K562 (cell line): Measurements from ENCODE around the gene INO80E. TPM values are rescaled to one million over a fixed set of nuclear protein-coding genes. Genes with fewer than 3 reads are reported as not detected.

ENCODE experiments used
- CCNT2 ChIP-seq: IDR thresholded peaks from 2 replicates; pipeline ENCODE4 v1.6.1; 2011; ENCODE audit warnings: borderline replicate concordance, low read depth, mild to moderate bottlenecking, moderate library complexity, mixed read lengths, low read length; ENCODE audit not compliant: insufficient read length; ENCODE audit errors: extremely low read depth
- EGR1 ChIP-seq: fragments of 450-650 bp; conservative IDR thresholded peaks from 2 replicates; pipeline ENCODE4 v1.6.1; 2017; ENCODE audit warnings: mild to moderate bottlenecking
- ELF1 ChIP-seq: fragments of 200-800 bp; sonication (Bioruptor generic); IDR thresholded peaks from 2 replicates; pipeline ENCODE4 v1.6.1; 2016; ENCODE audit warnings: missing genetic modification characterization, missing compliant biosample characterization
- EP400 ChIP-seq: fragments of 450-650 bp; IDR thresholded peaks from 2 replicates; pipeline ENCODE4 v1.6.1; 2017; ENCODE audit warnings: antibody characterized with exemption, mild to moderate bottlenecking, moderate library complexity
- KAT2B ChIP-seq: IDR thresholded peaks from one replicate; pipeline ENCODE4 v1.6.1; 2012; ENCODE audit warnings: low read depth, mild to moderate bottlenecking, control low read depth, inconsistent platforms, low read length, moderate library complexity
- MYC ChIP-seq, 2 experiments: fragments of 250-450 bp in 1 of 2; sonication (Bioruptor Pico) in 1 of 2; IDR thresholded peaks; 2 replicates each; pipeline versions ENCODE4 v1.5.1 to v1.6.1; 2012 to 2021; ENCODE audit warnings: low read depth in 2 of 2, borderline replicate concordance in 1 of 2, improper control_type of control experiment in 1 of 2, low read length in 1 of 2, mild to moderate bottlenecking in 1 of 2, moderate library complexity in 1 of 2
- NRF1 ChIP-seq, 2 experiments: fragments of 450-650 bp; IDR thresholded peaks in 1 of 2; conservative IDR thresholded peaks in 1 of 2; 2 replicates each; pipeline ENCODE4 v1.6.1; 2014; ENCODE audit warnings: mild to moderate bottlenecking in 2 of 2
- NUFIP1 ChIP-seq: fragments of 450-650 bp; IDR thresholded peaks from 2 replicates; pipeline ENCODE4 v1.6.1; 2018; ENCODE audit not compliant: partially characterized antibody
- PTBP1 ChIP-seq: fragments of 200-400 bp; formaldehyde crosslinking; IDR thresholded peaks from 2 replicates; pipeline ENCODE4 v1.6.1; 2017; ENCODE audit warnings: low read depth, low read length
- XRCC5 ChIP-seq: fragments of 200-400 bp; formaldehyde crosslinking; IDR thresholded peaks from 2 replicates; pipeline ENCODE4 v1.6.1; 2017; ENCODE audit warnings: low read depth, mild to moderate bottlenecking, low read length
- ZBTB8A ChIP-seq: fragments of 450-650 bp; IDR thresholded peaks from 2 replicates; pipeline ENCODE4 v1.6.1; 2018; ENCODE audit warnings: mild to moderate bottlenecking, moderate library complexity; ENCODE audit not compliant: partially characterized antibody
- polyA plus RNA-seq, 8 experiments: library from polyadenylated mRNA; depleted of rRNA in 4 of 8; stranded (reverse) in 5 of 8; unstranded in 3 of 8; fragments of >200 nt; fragmentation: Nextera tagmentation in 2 of 8; fragmentation: Illumina TruSeq in 1 of 8; extraction: Ambion mirVana in 2 of 8; extraction: Trizol in 1 of 8; gene quantifications; 2 replicates each; pipeline versions ENCODE4 v1.2.1 to v1.2.3, GENCODE V29; 2011 to 2014; ENCODE audit warnings: inconsistent platforms in 1 of 8, missing spikeins in 1 of 8
- total RNA-seq, 7 experiments: library from RNA; depleted of rRNA in 6 of 7; stranded (reverse); fragments of >200 nt in 6 of 7; fragmentation: Illumina TruSeq in 2 of 7; extraction: Trizol in 2 of 7; gene quantifications; 2 replicates each; pipeline versions ENCODE4 v1.2.1 to v1.2.3, GENCODE V29; 2011 to 2021; ENCODE audit warnings: low replicate concordance in 1 of 7
- TF ChIP-seq, protein P1 (sequence below): fragments of 250-450 bp; sonication (Bioruptor Pico); IDR thresholded peaks from 2 replicates; pipeline ENCODE4 v1.5.0; 2021
- TF ChIP-seq, protein P2 (sequence below): IDR thresholded peaks from 2 replicates; pipeline ENCODE4 v1.6.1; 2011; ENCODE audit warnings: borderline replicate concordance, low read depth, mild to moderate bottlenecking, moderate library complexity, low read length; ENCODE audit not compliant: insufficient read depth, poor library complexity, severe bottlenecking
- TF ChIP-seq, protein P3 (sequence below): sonication (generic); formaldehyde crosslinking; IDR thresholded peaks from 2 replicates; pipeline ENCODE4 v1.8.1; 2023; ENCODE audit warnings: mild to moderate bottlenecking, missing genetic modification reagents
- TF ChIP-seq, protein P4 (sequence below), 2 experiments: fragments of 450-650 bp in 1 of 2; IDR thresholded peaks; 2 replicates each; pipeline ENCODE4 v1.6.1; 2011 to 2017; ENCODE audit warnings: low read depth in 2 of 2, antibody characterized with exemption in 1 of 2, borderline replicate concordance in 1 of 2, low read length in 1 of 2, mild to moderate bottlenecking in 1 of 2, mixed read lengths in 1 of 2; ENCODE audit not compliant: control insufficient read depth in 1 of 2
- TF ChIP-seq, protein P5 (sequence below): fragments of 250-450 bp; sonication (Bioruptor Pico); IDR thresholded peaks from 2 replicates; pipeline ENCODE4 v1.5.1; 2021; ENCODE audit warnings: mild to moderate bottlenecking

INO80E gene
- total and polyA plus RNA-seq, 9 of the 15 experiments (the other 6 are each of a cell fraction or from before 2014, with no cell fraction given), result 0.31 to 102 (median 49.3) TPM

DNA sequence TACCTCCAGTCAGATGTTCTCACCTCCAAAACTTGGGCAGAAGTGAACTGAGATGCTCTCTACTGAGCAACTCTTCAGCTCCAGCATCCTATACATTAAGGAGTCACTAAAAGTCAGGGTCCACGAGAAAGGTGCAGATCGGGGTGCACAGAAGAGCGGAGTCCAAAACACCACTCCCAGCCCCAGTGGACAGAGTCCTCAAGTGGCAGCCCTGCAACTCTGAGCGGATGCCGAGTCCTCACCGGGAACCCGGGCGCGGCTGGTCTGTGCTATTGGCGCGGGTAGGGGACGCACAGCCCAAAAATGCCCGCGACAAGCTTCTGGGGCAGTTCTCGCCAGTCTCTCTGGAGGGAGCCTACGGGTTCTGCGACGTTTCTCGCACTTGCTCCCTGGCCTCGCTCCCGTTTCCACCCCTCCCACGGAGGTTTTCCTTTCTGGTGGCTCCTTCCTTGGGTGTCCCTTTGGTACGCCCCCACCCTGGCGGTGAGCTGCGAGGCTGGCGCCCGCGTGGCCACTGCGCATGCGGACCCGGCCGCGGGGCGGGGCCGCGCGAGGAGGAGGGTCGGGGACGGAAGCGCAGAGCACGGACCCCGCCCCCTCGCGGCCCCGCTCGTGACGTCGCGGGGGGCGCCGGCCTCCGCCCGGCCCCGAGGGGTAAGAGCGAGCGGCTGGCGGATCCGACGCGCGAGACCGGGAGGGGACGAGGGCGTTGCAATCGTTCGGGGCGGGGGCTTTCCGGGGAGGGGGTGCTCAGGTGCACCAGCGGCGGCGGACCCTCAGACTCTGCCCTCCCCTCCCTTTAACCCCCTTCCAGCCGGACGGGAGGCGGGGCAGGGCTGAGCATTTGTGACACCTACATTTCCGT lies 34.3 kb upstream of the INO80E start, which contains the start of gene TMEM219 (continued):
- TF ChIP-seq, protein P1, sequence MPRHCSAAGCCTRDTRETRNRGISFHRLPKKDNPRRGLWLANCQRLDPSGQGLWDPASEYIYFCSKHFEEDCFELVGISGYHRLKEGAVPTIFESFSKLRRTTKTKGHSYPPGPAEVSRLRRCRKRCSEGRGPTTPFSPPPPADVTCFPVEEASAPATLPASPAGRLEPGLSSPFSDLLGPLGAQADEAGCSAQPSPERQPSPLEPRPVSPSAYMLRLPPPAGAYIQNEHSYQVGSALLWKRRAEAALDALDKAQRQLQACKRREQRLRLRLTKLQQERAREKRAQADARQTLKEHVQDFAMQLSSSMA (CRISPR knock-in tag), result no peak
- TF ChIP-seq, protein P2, sequence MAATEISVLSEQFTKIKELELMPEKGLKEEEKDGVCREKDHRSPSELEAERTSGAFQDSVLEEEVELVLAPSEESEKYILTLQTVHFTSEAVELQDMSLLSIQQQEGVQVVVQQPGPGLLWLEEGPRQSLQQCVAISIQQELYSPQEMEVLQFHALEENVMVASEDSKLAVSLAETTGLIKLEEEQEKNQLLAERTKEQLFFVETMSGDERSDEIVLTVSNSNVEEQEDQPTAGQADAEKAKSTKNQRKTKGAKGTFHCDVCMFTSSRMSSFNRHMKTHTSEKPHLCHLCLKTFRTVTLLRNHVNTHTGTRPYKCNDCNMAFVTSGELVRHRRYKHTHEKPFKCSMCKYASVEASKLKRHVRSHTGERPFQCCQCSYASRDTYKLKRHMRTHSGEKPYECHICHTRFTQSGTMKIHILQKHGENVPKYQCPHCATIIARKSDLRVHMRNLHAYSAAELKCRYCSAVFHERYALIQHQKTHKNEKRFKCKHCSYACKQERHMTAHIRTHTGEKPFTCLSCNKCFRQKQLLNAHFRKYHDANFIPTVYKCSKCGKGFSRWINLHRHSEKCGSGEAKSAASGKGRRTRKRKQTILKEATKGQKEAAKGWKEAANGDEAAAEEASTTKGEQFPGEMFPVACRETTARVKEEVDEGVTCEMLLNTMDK, result peak; percentile 38
- TF ChIP-seq EGR1 (peak; percentile 74), CCNT2 (peak; percentile 58), KAT2B (no peak), EP400 (peak; percentile 71; the same call in 1 of the 2 replicates), ELF1 (no peak; the same call in 1 of the 2 replicates), PTBP1 (no peak), ZBTB8A (no peak), MYC (IDR thresholded peaks at IDR 0.05; ENCODE audit: low read depth, low read length) (peak; percentile 66), MYC (CRISPR knock-in tag; IDR thresholded peaks at IDR 0.05; ENCODE audit: borderline replicate concordance, low read depth) (0 out of 2 replicates have a peak, but pooled peaks have one; percentile 21), NUFIP1 (no peak), XRCC5 (peak; percentile 64; the same call in 1 of the 2 replicates), NRF1 (conservative IDR thresholded peaks at IDR 0.05 in 1 of 2, IDR thresholded peaks at IDR 0.05 in 1 of 2) (peak; percentile 96 to 97)
- TF ChIP-seq, protein P3, sequence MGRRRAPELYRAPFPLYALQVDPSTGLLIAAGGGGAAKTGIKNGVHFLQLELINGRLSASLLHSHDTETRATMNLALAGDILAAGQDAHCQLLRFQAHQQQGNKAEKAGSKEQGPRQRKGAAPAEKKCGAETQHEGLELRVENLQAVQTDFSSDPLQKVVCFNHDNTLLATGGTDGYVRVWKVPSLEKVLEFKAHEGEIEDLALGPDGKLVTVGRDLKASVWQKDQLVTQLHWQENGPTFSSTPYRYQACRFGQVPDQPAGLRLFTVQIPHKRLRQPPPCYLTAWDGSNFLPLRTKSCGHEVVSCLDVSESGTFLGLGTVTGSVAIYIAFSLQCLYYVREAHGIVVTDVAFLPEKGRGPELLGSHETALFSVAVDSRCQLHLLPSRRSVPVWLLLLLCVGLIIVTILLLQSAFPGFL (CRISPR knock-in tag), result no peak
- TF ChIP-seq, protein P4, sequence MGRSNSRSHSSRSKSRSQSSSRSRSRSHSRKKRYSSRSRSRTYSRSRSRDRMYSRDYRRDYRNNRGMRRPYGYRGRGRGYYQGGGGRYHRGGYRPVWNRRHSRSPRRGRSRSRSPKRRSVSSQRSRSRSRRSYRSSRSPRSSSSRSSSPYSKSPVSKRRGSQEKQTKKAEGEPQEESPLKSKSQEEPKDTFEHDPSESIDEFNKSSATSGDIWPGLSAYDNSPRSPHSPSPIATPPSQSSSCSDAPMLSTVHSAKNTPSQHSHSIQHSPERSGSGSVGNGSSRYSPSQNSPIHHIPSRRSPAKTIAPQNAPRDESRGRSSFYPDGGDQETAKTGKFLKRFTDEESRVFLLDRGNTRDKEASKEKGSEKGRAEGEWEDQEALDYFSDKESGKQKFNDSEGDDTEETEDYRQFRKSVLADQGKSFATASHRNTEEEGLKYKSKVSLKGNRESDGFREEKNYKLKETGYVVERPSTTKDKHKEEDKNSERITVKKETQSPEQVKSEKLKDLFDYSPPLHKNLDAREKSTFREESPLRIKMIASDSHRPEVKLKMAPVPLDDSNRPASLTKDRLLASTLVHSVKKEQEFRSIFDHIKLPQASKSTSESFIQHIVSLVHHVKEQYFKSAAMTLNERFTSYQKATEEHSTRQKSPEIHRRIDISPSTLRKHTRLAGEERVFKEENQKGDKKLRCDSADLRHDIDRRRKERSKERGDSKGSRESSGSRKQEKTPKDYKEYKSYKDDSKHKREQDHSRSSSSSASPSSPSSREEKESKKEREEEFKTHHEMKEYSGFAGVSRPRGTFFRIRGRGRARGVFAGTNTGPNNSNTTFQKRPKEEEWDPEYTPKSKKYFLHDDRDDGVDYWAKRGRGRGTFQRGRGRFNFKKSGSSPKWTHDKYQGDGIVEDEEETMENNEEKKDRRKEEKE (IDR thresholded peaks at IDR 0.05; ENCODE audit: borderline replicate concordance in 1 of 2, control insufficient read depth in 1 of 2, low read depth in 2 of 2, low read length in 1 of 2), result peak in 1 of 2 experiments; percentile 90; a peak in 2 of 4 replicates
- TF ChIP-seq, protein P5, sequence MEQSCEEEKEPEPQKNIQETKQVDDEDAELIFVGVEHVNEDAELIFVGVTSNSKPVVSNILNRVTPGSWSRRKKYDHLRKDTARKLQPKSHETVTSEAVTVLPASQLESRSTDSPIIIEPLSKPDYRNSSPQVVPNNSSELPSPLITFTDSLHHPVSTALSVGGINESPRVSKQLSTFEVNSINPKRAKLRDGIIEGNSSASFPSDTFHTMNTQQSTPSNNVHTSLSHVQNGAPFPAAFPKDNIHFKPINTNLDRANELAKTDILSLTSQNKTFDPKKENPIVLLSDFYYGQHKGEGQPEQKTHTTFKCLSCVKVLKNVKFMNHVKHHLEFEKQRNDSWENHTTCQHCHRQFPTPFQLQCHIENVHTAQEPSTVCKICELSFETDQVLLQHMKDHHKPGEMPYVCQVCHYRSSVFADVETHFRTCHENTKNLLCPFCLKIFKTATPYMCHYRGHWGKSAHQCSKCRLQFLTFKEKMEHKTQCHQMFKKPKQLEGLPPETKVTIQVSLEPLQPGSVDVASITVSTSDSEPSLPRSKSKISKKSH (CRISPR knock-in tag), result no peak
